Activated CD4-positive, CD25-positive, alpha-beta regulatory T cell (primary cell): ENCODE data around the gene TBC1D16.
"Not testable (repeated sequence)": the region's sequence is repeated elsewhere in the genome, so short reads cannot be mapped to it uniquely, and the experiment has no call there.

ENCODE experiments used
- DNase-seq, 4 experiments: peaks; one replicate each; lab custom pipeline; 2025; lab: John Stamatoyannopoulos, UW

TBC1D16 gene

DNA sequence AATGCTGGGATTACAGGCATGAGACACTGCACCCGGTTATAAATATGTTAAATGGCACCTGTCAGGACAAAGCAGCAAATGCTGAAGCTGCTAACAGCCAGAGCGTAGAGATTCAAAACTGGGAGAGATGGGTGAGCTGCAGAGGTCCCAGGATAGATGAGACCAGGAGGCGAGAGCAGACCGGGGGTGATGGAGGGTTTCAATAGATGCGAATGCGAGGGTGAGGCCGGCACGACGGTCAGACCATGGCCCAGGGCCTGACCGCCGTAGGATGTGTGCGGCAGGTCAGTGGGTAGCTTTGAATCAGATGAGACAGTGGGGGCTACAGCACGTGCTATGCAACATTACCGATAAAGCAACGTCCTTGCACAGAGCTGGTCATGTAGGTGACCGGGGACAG, 15.0 kb upstream of the TBC1D16 start:
- no peak for DNase-seq

DNA sequence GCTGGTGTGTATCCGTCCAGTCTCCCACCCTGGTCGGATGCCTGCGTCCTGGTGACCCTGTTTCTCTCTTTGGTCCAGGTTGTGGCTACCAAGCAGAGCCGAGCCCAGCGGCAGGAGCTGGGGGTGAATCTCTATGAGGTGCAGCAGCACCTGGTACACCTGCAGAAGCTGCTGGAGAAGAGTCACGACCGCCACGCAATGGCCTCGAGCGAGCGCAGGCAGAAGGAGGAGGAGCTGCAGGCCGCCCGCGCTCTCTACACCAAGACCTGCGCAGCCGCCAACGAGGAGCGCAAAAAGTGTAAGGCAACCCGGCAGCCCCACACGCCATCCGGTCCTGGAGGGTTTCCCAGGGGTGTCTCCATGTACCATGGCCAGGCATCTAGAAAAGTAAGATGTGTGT, 14.3 kb upstream of the TBC1D16 start:
- DNase-seq: no peak

DNA sequence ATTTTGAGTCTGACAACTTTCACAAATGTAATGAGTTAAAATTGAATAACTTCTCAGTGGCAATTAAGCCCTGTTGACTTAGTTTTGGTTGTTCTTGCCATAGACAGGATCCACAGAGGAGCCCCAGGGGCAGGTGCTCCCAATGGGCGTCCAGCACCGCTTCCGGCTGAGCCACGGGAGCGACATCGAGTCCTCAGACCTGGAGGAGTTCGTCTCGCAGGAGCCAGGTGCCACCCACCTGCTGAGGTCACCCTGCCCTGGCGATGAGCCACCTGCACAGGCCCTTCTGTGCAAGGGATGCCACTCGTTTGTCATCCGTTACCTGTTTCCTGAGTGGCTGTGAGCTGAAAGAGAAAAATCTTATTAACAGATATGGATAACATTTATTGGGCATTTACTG, 11.5 kb upstream of the TBC1D16 start:
- no peak for DNase-seq

DNA sequence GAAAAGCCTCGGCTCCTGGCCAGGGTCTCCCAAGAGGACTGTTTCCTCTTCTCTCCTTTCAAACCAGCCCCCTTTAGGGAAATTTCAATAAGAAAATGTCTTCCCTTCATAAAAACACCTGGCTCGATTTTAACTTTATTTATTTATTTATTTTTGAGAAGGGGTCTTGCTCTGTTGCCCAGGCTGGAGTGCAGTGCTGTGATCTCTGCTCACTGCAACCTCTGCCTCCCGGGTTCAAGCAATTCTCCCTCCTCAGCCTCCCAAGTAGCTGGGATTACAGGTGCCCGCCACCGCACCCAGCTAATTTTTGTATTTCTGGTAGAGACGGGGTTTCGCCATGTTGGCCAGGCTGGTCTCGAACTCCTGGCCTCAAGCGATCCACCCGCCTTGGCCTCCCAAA, 11.0 kb upstream of the TBC1D16 start:
- not testable (repeated sequence) for DNase-seq

DNA sequence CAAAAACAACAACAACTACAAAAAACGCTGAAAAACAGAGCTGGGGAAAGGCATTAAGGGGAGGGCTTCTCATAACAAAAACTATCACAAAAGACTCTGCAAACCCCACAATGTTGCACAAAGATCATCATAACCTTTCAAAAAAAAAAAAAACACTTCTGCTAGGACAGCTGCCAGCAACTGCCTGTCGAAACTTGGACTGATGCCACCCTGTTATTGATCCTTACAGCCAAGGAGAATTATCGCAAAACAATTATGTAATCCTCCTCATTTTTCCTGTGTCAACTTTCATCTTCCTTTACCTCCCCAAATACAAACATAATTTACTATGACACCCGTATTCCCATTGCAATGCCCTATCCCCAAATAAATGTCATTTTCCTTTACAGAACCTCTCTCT, 10.0 kb upstream of the TBC1D16 start:
- DNase-seq: no peak

DNA sequence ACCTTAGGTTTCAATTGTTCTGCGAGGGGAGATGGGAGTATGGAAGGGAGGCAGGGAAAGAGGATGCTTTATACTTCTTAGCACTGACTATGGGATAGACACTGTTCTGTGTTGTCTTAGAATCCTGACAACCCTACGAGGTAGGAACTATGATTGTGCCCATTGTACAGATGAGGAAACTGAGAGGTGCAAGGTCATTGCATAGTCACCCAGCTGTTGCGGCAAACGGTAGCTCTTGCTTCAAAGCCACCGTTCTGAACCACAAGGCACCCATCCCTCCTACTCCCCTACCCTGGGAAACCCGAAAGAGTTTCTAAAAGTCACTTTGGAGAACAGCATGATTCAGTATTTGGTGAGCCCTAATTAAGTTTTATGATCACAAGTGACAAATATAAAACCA, 8.3 kb upstream of the TBC1D16 start:
- DNase-seq: no peak

DNA sequence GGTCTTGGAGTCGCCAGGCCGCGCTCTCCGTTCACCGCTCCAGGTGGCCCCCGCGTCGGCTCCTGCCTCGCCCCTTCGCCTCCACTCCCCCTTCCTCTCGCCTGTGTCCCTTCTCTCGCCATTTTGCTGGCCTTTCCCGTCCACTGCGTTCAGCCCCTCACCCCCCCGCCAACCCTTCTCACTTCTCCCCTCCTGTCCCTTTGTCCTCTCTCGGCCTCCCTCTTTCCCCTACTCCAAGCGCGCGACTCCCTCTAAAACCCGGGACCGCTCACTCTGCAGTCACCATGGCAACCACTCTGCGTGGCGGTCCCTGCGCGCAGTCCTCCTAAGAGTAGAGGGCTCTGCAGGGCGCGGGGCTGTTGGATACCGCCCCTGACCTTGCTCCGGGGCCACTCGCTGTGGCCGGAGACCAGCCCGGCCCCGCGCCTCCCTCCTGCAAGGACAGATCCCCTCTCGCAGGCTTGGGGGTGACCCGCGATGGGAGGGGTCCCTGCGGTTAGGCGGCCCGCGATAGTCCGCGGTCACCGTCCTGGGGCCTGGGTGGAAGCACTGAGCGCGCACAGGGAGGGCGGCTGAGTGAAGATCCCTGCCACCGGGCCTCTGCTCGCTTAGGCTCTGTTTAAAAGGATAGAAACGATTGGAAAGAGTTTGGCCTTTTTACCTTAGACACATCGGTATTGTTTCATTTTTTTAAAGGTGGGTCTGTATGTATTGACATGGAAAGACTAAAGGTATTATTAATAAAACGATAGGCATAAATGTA, 1.2 kb upstream of the TBC1D16 start:
- DNase-seq: no peak

DNA sequence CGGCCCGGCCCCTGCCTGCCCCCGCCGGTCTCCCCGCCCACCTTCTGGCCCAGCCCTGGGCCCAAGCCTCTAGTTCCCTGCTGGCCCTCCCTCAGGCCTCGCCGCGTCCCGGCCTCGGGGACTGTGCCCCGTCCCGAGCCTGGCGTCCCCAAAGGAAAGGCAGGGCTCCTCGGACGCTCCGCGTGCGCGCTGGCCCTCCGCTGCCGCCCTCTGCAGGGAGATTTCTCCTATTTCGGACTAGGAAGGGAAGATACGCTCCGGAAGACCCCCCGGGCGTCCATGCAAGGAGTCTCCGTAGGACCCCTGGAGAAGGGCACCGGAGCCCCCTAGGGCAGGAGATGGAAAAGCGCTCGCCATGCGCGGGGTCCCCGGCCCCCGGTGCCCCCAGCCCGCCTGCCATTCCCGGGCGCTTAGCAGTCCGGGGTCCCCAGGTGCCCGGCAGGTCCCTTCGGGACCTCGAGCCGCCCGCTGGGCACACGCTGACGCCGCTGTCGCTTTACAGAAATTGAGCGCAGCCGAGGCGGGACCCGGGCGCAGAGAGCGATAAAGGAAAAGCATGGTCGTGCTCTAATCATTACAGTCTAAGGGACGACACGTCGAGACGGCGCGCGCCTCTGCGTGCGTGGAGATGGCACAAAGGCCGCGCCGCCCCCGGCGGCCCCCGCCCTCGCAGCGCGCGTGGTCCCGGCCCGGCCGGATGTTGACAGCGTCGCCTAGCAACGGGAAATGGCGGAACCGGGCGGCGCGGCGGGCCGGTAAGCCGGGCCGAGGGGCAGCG, 454 bp upstream of the TBC1D16 start, which contains the start of gene CCDC40:
CCDC40 (plus strand) TSS at position 706 of the 778 bp plus-strand sequence; CDS start at position 727, 21 bp downstream.
- peak; percentile 38 to 71 (median 49) for DNase-seq

DNA sequence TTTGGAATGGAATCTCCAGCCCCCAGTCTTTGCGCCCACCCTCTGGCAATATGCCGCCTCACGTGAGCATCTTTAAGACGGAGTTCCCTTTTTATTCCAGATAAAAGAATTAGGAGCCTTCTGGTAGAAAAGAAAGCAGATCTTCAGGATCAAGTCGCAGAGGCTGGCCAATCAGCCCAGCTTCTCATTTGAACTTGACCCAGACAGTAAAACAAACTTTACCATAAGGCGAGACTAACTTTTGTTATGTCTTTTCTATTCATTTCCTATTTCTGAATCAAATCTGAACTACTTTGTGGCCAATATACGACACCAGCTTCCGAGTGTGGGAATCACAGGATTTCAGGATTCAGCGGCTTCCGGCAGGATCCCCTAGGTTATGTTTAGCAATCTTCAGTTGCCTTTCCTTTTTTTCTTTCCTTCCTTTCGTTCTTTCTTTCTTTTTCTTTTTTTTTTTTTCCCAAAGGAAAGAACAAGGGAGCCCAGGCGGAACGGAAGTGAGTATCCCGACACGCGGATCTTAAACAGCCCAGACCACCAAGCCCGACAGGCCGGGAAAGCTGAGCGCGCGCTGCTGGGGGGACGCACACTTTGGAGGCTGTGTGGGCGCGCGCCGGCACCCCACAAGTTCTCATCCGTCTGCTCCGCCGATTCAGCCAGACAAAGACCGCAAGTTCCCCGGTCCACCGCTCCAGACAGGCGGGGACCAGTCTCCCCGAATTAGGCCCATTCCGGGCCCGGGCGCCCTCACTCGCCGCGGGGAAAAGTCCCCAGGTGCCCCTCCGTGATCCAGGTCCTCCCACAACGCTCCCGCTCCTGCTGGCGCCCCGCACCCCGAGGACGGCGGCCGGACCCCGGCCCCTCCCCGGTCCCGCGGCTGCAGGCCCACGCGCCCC, 633 bp downstream of the TBC1D16 start:
- peak in 2 of 4 experiments; percentile 8 to 14 for DNase-seq

DNA sequence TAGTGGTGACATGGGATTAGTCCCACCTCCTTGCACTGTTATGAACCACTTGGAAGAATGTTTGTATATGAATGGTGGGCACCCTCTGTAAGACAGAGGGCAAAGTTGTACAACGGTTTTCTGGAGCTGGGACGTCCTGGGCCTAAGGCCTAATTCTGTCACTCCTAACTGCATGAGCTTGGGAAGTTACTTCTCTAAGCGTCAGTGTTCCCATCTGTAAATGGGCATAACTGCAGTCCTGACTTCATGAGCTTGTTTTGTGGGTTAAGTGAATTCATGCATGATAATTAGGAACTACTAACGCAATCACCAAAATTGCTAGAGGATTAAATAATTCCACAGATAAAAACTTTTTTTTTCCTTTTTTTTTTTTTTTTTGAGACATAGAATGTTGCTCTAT, 1.8 kb downstream of the TBC1D16 start:
- no peak for DNase-seq

DNA sequence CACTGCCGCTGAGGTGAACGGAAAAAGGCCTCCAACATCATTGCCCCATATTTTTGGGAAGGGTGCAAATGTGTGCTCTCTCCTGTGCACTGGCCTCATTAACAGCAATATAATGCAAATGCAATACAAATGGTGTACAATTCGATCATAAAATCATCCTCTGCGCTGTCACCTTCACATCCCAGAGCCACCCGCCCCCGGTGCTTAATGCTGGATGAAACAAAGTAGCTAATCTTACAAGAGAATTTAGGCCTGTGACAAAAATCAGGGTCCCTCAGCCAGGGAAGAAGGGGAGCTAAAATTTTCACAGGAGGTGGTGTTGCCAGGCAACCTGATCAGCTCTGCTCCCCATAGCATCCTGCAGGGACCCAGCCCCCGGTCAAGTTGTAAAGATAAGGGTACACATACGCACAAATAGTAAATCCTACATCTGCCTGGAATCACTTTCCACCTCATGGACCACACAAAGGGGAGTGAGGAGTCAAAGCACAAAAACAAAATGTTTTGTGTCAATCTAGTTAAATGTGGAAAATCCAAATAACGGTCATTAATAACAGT, 3.0 kb downstream of the TBC1D16 start:
- no peak for DNase-seq

DNA sequence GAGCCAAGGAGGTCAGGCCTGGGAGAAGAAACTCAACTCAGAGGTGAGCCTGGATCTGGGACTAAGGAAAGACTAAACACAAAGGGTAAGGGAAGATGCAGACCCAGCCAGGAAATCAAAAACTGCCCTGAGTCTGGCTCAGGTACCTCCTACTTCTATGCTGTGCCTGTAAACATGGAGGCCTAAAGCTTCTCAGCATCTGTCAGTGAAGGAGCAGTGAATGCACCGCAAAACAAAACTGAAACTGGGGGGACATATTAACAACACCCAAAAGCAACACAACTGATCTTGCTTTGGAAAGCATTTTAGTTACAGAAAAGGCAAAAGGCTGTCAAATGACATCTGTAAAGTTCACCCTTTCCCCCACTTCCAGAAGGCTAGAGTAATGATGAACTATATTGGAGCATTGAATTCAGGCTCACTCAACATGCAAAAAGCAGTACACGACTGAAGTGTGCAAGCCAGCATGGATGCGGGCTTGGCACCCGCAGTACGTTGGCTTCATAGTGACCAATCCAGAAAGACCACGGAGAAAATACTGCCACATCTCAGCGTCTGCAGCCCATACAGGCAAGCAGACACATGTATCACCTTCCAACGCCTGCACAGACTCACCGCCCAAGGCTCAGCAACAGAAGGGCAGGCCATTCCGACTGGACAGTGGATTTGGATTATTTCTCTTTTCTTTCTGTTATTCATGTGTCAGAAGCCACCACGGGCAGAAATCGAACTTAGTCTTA, 3.8 kb downstream of the TBC1D16 start:
- DNase-seq: no peak

DNA sequence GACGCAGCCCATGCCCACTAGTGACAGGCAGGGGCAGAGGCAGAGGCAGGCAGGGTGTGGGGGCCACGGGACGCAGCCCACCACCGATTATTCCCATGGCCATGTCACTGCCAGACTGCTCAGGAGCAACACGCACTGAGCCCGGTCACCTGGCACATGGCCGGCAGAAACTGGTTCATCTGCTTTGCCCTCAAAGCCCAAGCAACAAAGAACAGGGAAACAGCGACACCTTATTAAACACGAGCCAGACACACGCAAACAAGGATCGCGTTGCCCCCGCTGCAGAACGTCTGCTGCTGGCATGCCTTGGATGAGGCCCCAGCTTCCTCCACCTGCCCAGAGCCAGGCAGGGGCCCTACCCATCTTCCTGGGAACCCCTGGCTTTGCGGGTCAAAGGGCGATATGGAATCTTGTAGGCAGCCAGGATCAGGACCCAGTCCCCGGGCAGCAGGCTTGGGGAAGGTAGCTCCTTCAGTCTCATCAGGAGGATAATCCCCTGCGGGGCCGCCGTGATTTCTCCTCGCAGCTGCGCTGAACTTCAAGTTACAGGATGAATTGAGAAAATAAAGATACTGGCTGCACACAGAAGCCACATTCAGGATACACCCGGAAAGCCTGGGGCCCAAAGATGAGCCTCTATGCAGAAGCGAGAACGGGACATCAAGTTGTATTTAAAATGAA, 4.8 kb downstream of the TBC1D16 start:
- DNase-seq: no peak

DNA sequence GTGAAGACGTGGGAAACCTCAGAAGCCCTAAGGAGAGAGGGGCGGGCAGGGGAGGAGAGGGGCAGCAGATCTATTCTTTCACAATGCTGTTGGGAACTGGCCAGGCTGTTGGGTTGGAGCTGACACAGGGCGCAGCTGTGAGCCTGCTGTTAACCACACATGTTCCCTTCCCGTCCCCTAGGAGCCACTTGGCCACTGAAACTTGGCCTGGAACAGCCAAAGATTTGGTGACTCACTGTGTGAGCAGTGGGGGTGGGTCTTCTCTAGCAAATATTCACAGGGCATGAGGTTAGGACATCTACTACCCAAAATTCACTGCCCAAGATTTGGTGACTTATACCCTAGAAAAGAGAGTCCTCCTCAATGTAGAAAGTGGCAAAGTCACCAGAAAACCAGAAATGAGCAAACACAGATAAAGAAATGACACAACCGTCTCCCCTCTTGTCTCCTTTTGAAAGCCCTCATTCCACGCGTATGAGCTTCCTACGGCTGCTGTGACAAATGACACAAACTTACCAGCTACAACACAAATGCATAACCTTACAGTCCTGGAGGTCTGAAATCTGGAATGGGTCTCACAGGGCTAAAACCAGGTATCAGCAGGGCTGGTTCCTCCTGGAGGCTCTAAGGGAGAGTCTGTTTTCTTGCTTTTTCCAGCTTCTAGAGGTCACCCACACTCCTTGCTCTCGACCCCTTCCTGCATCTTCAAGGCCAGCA, 6.3 kb downstream of the TBC1D16 start:
- no peak for DNase-seq

DNA sequence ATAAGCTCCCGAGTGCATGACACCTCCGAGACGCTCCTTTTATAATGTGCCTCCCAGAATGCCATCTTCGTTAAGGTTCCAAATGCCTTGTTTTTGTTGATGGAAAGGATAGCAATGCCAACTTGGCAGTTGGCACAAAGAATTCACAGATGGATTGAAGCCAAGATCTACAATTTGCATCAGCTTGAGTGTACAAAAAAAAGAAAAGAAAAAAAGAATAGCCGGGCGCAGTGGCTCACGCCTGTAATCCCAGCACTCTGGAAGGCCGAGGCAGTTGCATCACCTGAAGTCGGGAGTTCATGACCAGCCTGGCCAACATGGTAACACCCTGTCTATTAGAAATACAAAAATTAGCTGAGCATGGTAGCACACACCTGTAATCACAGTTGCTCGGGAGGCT, 7.6 kb downstream of the TBC1D16 start:
- no peak for DNase-seq

DNA sequence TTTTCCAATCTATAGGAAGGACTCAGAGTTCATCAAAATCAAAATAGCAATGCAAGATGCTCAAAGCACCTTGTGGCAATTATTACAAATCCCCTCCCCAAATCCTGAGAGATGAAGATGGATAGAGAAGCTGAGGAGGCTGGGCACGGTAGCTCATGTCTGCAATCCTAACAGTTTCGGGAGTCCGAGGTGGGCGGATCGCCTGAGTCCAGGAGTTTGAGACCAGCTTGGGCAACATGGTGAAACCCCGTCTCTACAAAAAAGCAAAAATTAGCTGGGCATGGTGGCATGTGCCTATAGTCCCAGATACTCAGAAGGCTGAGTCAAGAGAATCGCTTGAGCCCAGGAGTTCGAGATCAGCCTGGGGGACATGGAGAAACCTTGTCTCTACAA, 8.6 kb downstream of the TBC1D16 start:
- DNase-seq: no peak

DNA sequence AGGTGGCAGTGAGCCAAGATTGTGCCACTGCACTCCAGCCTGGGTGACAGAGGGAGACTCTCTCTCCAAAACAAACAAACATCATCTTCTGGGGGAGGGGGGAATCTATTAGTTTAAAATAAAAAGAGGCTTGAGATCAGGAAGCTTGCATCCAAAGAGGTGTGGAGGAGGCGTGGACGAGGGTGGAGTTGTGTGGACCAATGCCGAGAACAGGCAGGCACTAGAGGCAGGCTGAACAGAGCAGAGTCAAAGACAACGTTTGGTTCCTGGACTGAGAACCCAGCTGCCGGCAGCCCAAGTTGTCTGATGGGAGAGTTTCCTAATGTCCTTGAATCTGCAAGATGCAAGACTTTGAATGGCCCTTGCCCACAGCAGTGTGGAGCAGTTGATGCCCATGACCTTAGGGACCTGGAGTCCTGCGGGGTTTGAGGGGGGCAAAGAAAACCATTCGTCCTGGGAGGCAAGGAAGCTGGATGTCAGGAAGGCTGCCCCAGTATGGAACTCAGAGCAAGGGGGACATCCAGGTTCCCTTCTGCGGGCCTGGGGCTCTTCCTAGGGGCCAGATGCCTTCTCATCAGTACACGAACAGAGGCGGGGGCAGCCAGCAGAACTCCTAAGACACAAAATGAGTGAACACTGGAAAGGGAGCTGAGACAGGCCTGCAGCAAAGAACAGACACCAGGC, 9.2 kb downstream of the TBC1D16 start:
- DNase-seq: no peak

DNA sequence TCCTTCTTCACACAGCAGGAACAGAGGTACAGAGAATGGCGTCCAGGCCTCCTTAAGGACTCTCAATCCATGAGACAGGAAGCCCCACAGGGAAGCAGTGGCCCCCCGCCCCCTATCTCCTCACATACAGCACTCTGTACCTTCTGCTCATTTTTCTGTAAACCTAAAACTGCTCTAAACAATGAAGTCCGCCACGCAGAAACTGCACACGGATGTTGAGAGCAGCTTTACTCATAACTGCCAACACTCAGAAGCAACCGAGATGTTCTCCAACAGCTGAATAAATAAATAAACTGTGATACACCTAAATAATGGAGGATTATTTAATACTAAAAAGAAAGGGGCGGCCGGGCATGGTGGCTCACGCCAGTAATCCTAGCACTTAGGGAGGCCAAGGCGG, 9.9 kb downstream of the TBC1D16 start:
- no peak for DNase-seq

DNA sequence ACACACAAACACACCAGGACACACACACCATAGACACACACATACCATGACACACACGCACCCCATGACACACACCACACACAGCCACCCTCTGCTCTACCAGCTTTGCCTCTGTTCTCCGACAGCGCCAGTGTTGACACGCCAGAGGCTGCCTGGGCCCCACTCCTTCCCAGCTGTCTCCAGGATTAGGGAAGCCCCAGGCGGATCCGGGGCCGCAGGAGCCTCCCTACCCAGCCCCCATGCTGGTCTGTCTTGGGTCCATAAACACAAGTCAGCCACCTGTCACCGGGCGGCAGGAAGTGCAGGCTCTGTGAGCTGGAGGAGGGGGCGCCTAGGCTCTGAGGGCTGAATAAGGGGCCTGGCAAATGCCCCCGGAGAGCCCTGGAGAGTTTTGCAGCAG, 10.5 kb downstream of the TBC1D16 start:
- DNase-seq: no peak
